Right lobe of liver (tissue), 6 donors: ENCODE data around the gene DIRAS1. TPM values are rescaled to one million over a fixed set of nuclear protein-coding genes. Genes with fewer than 3 reads are reported as not detected.
"Not testable (repeated sequence)": the region's sequence is repeated elsewhere in the genome, so short reads cannot be mapped to it uniquely, and the experiment has no call there.

Source experiments
- ATAC-seq, 4 donors: fragments of 200-7000 bp; cut with Tn5 transposase; one replicate each; pipeline ENCODE4 v1.9.1; 2020; ENCODE audit warnings: mild to moderate bottlenecking in 4 of 4, moderate library complexity in 4 of 4
- DNase-seq, 3 donors: peaks; one replicate each; pipeline ENCODE4 v3.0.0-alpha.2; 2020
- H3K27ac ChIP-seq, 3 donors: fragments of 200-600 bp; one replicate each; pipeline ENCODE4 v1.8.0; 2022
- H3K27me3 ChIP-seq, 2 donors: fragments of 200-600 bp; one replicate each; pipeline ENCODE4 v1.8.0; 2022
- H3K36me3 ChIP-seq, 4 donors: fragments of 200-600 bp; sonication (generic) in 1 of 4; one replicate each; pipeline versions ENCODE4 v1.5.1 to v1.8.0; 2017 to 2022; ENCODE audit warnings: control low read depth in 1 of 4
- H3K4me1 ChIP-seq, 4 donors: fragments of 200-600 bp; sonication (generic) in 1 of 4; one replicate each; pipeline versions ENCODE4 v1.5.1 to v1.8.0; 2017 to 2022; ENCODE audit warnings: control low read depth in 1 of 4
- H3K4me3 ChIP-seq, 3 donors: fragments of 200-600 bp; one replicate each; pipeline ENCODE4 v1.8.0; 2022
- H3K9me3 ChIP-seq, 4 donors: fragments of 200-600 bp; sonication (generic) in 1 of 4; one replicate each; pipeline versions ENCODE4 v1.5.1 to v1.8.0; 2017 to 2022; ENCODE audit warnings: control low read depth in 1 of 4
- CTCF ChIP-seq, 4 donors: fragments of 200-600 bp in 3 of 4; fragments of 450-650 bp in 1 of 4; IDR thresholded peaks; one replicate each; pipeline versions ENCODE4 v1.5.1 to v1.8.0; 2016 to 2022; ENCODE audit warnings: antibody characterized with exemption in 4 of 4, mild to moderate bottlenecking in 2 of 4
- POLR2A ChIP-seq: fragments of 450-650 bp; IDR thresholded peaks from one replicate; pipeline ENCODE4 v1.6.1; 2017; ENCODE audit warnings: antibody characterized with exemption, mild to moderate bottlenecking
- WGBS: methylation state at CpG from one replicate; pipeline ENCODE4 v1.1.6; 2018; ENCODE audit warnings: low coverage, low lambda C conversion rate; ENCODE audit not compliant: insufficient coverage; ENCODE audit errors: missing lambda C conversion rate; 5-methylcytosine and 5-hydroxymethylcytosine counted together
- intact Hi-C, 2 donors: fragments of 100-400 bp; cut with DNase I; formaldehyde crosslinking; loops; one replicate each; pipeline versions ENCODE4 v1.11.2 to v1.14.1; 2022
- total RNA-seq, 6 experiments: library from RNA; depleted of rRNA in 2 of 6; stranded (reverse); fragments of >200 nt in 2 of 6; fragmentation: NEBNext Ultra II Directional in 3 of 6; extraction: Animal tissue kit (Norgen Biotek cat#: 25700) in 3 of 6; gene quantifications; one replicate each; pipeline versions ENCODE4 v1.1.0 to v1.2.4, GENCODE V29; 2016 to 2023
- donor health status: DM: no; HTN: yes; CAD: no.
- donor health status: DM: no; HTN: no; CAD: no.
- donor health status: DM: no; HTN: no; CAD: no.
- donor health status: DM: no; HTN: yes; CAD: no.
- donor health status: DM: no; HTN: yes; CAD: no.

The DIRAS1 gene
- total RNA-seq, 6 experiments from 2014 or later: 0.19 to 1.6 TPM; not detected in 4

- no peaks in the 10 kb centered on the region for H3K9me3 ChIP-seq
- H3K4me3 ChIP-seq: no peak overlapping the region
- DNase-seq (no peak), ATAC-seq (no peak)
- H3K27ac ChIP-seq: no peak overlapping the region
- H3K4me1 ChIP-seq: no peaks in the 10 kb centered on the region
- no peaks in the 10 kb centered on the region for H3K36me3 ChIP-seq
- no peaks in the 10 kb centered on the region for H3K27me3 ChIP-seq
- no peak for TF ChIP-seq POLR2A
- TF ChIP-seq CTCF (IDR thresholded peaks at IDR 0.05): no peak
- 90% methylated on average over 2 of the region's 2 CpGs for WGBS
- intact Hi-C loops: no loop called here
Measured at GRCh38 chr19:2679439-2679838, 41.7 kb downstream of the DIRAS1 start.

- H3K4me3 ChIP-seq, H3K27me3 ChIP-seq, H3K4me1 ChIP-seq, intact Hi-C loops, ATAC-seq, DNase-seq, H3K9me3 ChIP-seq, H3K27ac ChIP-seq, H3K36me3 ChIP-seq: not testable (repeated sequence)
- 92% methylated on average over 4 of the region's 5 CpGs for WGBS
Measured at GRCh38 chr19:2678948-2679347, 42.2 kb downstream of the DIRAS1 start.

- no peak for TF ChIP-seq POLR2A
- TF ChIP-seq CTCF (IDR thresholded peaks at IDR 0.05): no peak
- Histone ChIP-seq H3K4me1 (no peaks in the 10 kb centered on the region), H3K36me3 (no peaks in the 10 kb centered on the region), H3K27ac (no peak overlapping the region), H3K4me3 (no peak overlapping the region), H3K27me3 (no peaks in the 10 kb centered on the region), H3K9me3 (no peaks in the 10 kb centered on the region)
- no peak for DNase-seq
- intact Hi-C loops: no loop called here
- ATAC-seq: peak in 3 of 4 donors; percentile 29 to 46 (median 31)
- WGBS: 71% methylated on average over 5 of the region's 8 CpGs
Measured at GRCh38 chr19:2678044-2678671, 43.0 kb downstream of the DIRAS1 start.

GRCh38 chr19:2676823-2677222 is 44.3 kb downstream of the DIRAS1 start:
- 75% methylated on average over 9 of the region's 12 CpGs for WGBS
- H3K27ac ChIP-seq: no peak overlapping the region
- no peak overlapping the region for H3K4me3 ChIP-seq
- no peak for DNase-seq
- ATAC-seq: no peak
- intact Hi-C loops: no loop called here
- TF ChIP-seq POLR2A: no peak
- TF ChIP-seq CTCF (IDR thresholded peaks at IDR 0.05): no peak
- H3K36me3 ChIP-seq: no peaks in the 10 kb centered on the region
- no peaks in the 10 kb centered on the region for H3K27me3 ChIP-seq
- H3K4me1 ChIP-seq: no peaks in the 10 kb centered on the region
- H3K9me3 ChIP-seq: no peaks in the 10 kb centered on the region

GRCh38 chr19:2675892-2676291 is 45.3 kb downstream of the DIRAS1 start:
- no peak for ATAC-seq
- no peak for DNase-seq
- no peaks in the 10 kb centered on the region for H3K9me3 ChIP-seq
- 46% methylated on average over 4 of the region's 11 CpGs for WGBS
- intact Hi-C loops: no loop called here
- H3K4me3 ChIP-seq: no peak overlapping the region
- H3K4me1 ChIP-seq: no peaks in the 10 kb centered on the region
- H3K36me3 ChIP-seq: no peaks in the 10 kb centered on the region
- no peaks in the 10 kb centered on the region for H3K27me3 ChIP-seq
- no peak for TF ChIP-seq POLR2A
- no peak for TF ChIP-seq CTCF (IDR thresholded peaks at IDR 0.05)
- H3K27ac ChIP-seq: no peak overlapping the region
